ENCODE data around the gene ABL2.
"Not testable (repeated sequence)": the region's sequence is repeated elsewhere in the genome, so short reads cannot be mapped to it uniquely, and the experiment has no call there.

- TF ChIP-seq CTCF (IDR thresholded peaks at IDR 0.05 in 4 of 5, conservative IDR thresholded peaks at IDR 0.05 in 1 of 5); POLR2A (IDR thresholded peaks at IDR 0.05): not testable (repeated sequence)
These were observed 33.6 kb downstream of the ABL2 start for GRCh38 chr1:179195857-179196256.
